Left renal pelvis (tissue), 4 donors: Measurements from ENCODE around the gene IWS1. TPM values are rescaled to one million over a fixed set of nuclear protein-coding genes. Genes with fewer than 3 reads are reported as not detected.

Experiments
- DNase-seq, 4 donors: peaks; one replicate each; pipeline ENCODE4 v3.0.0-alpha.2; 2013; ENCODE audit warnings: low read depth in 4 of 4, low spot score in 3 of 4
- polyA plus RNA-seq, 4 donors: library from polyadenylated mRNA; unstranded; fragments of 120-200 nt; gene quantifications; one replicate each; pipeline ENCODE4 v1.2.1, GENCODE V29; 2013; ENCODE audit not compliant: insufficient read length in 4 of 4

Gene IWS1
- polyA plus RNA-seq, 4 donors = 47.3 to 78.0 (median 71.1) TPM

DNA sequence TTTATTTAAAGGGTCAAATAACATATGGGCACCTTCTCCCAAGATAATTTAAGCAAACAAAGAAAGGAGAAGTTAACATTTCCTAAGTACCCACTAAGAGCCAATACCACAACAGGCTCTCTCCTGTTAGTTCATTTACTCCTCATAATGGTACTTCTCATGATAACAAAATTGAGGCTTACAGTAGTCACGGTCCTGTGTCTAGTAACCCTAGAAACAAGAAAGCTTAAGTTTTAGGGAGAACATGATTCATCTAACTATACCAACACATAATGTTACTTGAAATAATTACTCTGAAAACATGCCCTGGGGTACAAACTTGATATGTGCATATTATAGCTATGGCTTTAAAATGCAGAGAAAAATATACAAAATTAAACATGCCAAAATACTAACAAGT is 19.8 kb downstream of the IWS1 start:
- DNase-seq = no peak

DNA sequence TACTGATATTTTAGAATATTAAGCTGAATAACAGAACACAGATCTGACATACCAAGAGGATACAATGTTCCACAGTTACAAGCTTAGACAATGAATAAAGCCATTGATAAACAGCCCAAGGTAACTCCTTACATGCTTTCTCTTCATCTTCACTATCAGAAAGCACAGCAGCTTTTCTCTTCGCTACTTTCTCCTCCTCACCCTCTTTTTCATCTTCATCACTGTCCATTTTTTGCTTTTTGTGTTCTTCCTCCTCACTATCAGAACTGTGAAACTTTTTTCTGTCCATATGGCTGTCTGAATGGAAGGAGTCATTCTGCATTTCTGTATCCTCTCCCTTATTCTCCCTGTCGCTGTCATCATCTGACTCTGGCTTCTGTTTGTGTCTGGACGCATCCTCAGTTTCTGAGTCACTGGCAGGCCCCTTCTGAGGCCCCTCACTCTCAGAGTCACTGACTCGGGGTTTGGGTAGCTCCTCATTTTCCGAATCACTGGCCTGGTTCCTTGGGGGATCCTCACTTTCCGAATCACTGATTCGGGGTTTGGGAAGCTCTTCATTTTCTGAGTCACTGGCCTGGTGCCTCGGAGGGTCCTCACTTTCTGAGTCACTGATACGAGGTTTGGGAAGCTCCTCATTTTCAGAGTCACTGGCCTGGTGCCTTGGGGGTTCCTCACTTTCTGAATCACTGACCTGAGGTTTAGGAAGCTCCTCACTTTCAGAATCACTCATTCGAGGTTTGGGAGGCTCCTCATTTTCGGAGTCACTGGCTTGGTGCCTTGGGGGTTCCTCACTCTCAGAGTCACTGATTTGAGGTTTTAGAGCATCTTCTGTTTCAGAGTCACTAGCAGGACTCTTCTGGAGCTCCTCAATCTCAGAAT is 21.5 kb downstream of the IWS1 start:
- DNase-seq = no peak

DNA sequence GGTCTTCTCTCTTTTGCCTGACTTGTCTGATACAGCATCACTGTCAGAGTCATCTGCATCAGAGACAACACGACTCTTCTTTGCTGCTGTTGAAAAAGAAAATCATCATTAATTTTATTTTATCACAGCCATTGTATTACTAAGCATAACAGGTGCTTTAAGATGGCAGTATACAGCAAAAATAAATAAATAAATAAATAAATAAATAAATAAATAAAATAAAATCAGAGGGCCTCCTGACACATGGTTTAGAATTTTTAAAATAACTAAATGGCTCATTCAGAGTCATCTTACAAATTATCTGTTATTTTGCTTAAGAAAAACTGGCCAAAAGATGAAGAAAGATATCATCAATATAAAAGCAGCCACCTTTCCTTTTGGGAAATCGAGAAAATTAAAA is 22.8 kb downstream of the IWS1 start:
- DNase-seq = no peak

DNA sequence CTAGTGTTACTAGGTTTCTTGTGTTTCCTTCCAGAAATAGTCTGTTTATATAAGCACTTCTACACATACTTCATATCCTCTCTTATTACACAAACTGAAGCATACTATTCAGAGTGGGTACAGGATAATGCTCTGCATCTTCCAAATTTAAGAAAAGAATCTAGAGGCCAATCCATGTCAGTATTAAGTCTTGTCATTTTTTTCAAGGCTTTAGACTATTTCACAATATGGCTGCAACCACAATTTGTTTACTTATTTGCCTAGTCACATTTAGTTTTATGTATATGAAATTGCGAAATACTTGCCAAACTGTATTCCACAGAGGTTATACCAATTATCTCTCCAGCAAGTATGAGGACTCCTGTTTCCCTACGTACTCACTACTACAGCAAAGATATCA is 27.9 kb downstream of the IWS1 start:
- no peak for DNase-seq

DNA sequence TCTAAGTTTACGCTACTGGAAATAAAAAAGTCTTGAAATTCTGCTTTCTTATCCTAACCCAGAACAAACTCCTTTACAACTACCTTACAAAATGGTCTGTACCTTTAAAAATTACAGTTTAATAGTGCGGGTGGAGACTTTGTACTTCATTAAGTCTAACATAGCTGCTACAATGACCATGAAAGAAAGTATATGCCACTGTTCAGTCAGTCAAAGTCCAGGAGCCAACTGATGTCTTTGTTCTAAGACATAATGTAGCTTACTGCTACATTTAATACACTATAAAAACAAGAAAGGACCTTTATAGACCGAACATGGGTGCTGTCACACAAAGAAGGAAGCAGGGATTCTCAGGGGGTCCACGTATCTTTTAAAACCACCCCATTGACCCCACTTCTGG is 36.0 kb downstream of the IWS1 start:
- no peak for DNase-seq

DNA sequence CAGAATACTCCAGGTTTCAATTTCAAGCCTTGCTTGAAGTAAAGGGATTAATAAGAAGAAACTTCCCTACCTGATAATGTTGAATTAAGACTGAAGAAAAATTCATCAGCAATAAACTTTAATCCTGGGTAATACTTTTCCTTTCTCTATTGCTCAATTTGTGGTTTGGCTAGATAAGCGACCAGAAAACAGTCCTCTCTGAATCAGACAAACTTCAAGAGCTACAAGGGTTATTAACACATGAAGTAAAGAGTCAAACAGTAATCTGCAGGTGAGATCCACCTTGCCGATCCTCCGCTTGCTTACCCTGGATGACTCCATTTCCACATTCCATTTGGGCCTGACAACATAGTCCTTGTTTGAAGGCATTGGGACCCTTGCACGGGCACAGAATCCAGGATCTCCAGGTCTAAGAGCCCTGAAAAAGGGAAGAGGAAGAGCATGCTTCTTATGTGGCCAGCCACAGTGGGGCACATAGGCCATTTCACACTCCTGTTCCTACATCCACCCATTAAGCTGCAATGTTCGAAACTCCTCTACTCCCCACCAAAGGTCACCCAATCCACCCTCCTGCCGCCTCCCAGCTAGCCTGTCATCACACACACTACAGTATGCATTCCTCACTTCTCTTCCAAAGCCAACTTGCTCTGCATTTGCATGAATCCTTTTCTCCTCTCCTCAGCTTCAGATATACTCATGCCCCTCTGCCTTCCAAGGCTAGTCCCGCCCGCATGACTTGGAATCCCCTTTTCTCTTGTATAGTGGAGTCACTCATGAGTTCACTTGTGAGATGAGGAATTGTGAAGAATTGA is 39.8 kb downstream of the IWS1 start:
- DNase-seq = no peak

DNA sequence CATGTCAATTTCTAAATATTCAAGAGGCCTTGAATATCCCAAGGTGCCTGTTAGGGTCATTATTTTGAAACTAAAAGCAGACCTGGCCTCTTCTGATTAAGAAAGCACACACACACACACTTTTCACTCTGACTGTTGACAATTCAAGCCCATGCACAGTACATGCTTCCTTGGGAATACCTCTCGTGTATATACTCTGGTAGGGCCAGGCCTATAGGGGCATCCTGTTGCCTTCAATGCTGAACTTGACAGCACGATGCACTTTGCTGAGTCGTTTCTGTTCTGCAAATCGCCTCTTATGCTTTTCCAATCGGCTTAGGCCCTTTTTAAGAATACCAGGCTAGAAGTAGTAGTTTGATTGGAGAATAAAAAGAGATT is 40.6 kb downstream of the IWS1 start:
- DNase-seq = no peak

DNA sequence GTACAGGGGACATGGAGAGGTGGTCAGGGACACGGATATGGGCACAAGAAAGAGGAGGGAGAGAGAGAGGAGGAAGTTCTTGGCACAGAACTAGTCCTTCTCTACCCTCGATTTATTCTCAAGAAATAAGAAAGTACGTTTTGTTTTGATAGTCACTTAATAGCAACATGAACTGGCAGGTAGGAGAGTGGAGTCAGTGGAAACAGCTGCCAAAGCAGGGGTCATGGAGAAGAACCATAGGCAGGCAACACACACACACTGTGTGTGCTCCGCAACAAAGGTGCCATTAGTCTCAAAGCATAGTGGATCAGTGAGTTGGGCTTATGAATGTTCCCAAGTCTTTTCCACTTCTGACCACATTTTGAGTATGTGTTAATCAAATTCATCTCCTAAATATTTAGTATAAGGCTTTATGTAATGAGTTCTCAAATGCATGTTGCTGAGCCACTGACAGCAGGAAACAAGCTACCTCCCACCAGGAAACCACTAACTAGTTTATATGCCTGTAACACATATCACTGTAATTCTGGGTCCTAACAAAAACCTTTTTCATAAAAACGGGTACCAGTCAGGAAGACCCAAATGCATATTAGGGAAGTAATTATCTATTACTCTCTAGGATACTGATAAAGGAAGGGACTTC is 41.1 kb downstream of the IWS1 start:
- no peak for DNase-seq

DNA sequence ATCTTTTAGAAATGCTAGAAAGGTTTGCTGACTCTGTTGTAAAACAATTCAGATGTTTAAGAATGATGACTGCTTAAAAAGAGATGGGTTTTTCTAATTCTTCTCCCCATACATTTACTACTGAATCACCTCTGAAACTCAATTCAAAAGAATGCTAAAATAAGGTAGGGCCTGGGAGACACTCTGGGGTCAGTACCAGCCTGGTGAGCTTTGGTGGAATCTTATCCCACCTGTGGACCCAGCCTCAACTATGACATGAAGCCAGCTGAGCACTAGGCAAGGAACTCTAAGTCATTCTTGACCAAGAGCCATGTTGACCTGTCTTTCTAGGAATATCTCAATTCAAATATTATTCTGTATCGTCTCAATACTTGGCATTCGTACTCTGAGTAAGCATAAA is 44.3 kb downstream of the IWS1 start:
- no peak for DNase-seq

DNA sequence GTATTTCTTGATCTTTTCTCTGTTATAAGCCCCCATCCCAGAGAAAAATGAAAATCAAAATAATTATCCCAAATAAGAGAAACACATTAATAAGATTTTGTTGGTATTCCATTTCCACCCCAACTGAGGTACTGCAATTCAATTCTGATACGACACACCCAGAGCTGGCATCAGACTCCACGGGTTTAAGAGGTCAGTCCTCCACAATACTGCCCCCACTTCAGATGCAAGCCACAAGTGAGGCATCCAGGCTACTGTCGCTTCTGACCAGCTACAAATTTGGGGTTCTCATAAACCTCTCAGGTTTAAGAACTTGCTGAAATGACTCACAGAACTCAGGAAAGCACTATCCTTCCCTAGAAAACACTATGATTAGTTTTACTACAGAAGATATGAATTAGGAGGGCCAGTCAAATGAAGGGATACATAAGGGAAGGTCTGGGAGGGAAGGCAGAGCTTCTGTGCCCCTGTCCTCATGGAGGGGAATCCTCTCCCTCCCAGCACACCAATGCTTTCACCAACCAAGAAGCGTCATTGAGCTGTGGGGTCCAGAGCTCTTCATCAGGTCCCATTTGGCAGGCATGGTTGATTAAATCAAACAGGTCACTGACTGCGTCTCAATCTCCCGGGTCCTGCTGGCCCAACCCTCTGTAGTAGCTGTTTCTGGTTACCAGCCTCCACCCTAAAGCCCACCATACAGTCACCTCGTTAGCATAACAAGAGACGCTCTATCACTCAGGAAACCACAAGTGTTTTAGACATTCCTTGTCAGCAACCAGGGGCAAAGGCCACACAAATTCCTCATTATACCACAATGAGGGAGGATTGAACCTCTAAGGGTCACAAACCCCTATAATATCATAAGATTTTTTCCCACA is 46.2 kb downstream of the IWS1 start:
- no peak for DNase-seq

DNA sequence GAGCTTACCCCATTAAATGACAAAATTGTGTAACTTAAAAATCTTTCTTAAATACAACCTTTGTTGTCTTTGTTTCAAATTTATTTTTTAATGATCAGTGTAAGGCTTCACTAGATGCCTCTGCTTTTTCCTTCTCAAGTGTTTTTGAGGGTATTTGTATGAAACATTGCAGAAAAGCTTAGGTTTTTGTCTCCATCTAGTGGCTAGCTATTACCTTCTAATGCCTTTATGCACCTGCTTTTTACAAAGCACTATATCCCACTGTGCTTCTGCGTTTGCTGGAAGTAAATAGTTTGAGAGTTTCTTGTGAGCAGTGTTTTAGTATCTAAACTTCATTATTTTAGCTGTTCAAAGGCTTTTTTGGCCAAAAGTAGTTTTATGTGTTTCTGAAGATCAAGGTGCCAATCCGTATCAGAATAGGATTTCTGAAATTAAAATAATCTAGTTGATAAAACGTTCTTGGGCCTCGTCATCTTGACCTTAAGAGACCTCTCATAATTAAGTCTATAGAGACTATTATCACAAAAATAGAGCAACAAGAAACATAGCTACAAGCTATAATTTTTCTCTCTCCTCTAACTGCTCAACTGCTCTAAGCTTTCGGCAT is 47.0 kb downstream of the IWS1 start:
- DNase-seq = peak in 1 of 4 donors; percentile 57

DNA sequence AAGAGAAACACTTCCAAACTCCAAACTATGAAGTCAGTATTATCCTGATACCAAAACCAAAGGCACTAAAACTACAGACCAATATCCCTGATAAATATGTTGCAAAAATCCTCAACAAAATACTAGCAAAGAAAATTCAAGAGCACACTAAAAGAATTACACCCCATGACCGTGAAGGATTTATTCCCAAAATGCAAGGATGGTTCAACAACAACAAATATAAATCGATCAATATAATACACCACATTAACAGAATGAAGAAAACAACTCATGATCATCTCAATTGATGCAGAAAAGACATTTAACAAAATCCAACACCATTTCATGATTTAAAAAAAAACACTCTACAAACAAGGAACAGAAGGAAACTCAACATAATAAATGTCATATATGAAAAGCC is 50.5 kb downstream of the IWS1 start:
- DNase-seq = no peak

DNA sequence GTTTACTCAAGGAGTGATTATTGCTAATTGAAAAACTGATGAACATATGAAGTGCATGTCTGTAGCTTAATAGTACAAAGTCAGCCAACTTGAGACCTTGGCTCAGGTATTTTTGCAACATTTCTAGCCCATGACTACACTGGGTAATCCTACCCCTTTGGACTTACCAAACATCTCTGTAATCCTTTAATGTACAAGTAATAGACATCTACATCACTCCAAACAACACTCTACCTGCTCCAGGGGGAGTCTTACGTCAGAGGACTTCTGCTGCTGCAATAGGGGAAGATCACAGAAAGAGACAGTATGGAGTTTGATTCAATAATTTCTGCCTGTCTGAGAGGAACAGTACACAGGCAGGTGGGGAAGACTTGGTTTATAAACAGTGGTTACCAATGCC is 54.0 kb downstream of the IWS1 start:
- DNase-seq = no peak

DNA sequence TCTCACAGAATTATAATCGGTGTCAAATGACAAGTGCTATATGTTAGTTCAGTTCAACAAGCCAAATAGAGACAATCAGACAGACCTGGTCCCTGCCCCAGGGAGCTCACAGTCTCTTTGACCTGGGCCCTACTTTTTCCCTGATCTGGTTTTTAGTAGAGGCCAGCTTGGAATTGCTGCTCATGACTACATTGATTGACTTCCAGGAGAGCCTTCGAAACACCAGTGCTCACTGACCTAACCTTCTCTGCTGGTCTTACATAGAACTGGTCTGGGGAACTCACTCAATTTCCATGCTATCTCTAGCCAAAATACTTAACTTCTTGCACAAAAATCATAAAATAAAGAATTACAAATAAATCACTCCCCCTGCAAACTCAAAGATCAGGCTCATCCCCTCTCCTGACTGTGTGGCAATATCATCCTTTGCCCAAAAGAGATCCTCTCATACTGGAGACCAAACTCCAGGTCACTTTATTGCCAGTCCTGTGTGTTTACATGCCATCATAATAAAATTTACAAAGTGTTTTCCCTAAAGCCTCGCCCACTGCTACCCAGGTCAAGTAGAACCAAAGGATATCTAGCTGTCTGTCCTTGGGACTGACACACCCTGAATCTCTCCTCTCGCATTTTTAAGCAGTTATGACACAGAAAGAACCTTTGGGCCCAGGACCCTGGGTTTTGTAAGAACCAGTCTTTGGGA is 54.9 kb downstream of the IWS1 start:
- DNase-seq = no peak

DNA sequence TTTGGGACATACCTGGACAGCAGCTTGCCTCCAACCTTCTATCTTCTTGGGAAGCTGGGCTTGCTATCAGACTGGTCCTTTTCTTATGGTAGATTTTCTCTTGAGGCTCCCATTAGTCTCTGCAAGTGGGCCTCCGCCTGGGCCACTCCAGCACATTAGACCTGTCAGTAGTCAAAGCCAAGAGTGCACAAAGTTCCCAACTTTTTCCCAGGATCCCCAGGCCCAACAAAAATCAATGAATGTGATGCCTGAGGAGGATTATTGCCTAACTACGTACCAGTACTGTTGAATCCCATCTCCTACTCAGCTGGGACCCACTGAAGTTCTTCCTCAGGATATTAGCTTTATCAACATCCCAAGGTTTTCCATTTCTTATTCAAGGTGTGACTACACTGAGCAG is 56.3 kb downstream of the IWS1 start:
- DNase-seq = no peak

DNA sequence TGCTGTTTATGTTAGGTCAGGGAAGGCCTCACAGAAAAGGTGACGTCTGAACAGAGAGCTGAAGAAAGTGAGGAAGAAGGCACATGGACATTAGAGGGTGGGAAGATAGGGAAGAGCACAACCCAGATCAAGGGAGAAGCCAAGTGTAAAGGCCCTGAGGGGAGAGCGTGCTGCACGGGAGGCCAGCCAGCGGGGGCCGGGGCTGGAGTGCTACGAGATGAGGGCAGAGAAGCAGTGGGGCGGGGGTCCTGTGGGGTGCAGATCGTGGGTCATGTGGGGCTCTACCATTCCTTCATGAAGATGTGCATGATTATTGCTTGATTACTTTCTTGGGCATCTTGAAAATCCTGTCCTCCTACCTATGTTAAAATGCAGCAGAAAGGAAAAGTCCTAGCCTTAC is 57.2 kb downstream of the IWS1 start:
- DNase-seq = no peak

DNA sequence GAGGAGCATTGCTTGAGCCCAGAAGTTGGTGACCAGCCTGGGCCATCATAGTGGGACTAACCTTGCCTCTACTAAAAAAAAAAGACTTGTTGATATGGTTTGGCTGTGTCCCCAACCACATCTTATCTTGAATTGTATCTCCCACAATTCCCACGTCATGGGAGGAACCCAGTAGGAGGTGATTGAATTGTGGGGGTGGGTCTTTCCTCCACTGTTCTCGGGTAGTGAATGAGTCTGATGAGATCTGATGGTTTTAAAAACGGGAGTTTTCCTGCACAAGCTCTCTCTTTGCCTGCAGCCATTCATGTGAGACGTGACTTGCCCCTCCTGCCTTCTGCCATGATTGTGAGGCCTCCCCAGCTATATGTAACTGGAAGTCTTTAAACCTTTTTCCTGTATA is 61.0 kb downstream of the IWS1 start:
- DNase-seq = no peak

DNA sequence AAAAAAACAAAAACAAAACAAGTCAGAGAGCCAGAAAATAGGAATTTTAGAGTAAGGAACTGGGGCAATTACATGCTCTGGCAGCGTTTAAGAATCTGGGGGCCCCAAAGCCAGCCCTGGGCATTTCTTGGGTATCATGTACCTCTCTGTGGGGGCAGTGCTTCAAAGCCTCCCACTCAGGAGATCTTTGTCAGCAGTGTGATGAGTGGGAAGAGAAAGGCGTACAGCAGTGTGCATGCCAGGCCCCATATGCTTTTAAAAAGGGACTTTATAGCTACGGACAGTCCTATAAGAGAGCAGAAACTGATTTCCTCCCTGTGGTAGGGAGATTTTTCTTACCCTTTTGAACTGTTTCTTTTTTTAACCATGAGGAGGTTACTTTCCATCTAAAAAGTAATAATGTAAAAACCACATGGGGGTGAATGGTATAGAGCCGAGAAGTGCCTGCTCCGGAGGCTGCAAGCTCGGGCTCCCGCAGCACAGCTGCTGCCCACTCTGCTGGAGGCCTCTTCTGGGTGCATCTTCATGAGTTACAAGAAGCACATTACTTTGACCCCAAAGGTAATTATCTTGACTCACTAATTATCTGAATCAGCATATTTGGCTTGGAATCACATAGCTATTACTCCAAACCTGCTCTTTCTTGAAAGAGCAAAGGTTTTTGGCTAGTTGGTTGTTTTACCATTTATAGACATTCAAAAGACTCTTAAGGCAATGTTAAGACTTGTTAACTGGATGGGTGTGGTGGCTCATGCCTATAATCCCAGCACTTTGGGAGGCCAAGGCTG is 61.6 kb downstream of the IWS1 start:
- no peak for DNase-seq
